HPDE6-E6E7 (cell line): ENCODE data around the gene CSKMT.
A peak's percentile ranks its signal among the peaks of the same experiment; 100 is the strongest.
"Not testable (repeated sequence)": the region's sequence is repeated elsewhere in the genome, so short reads cannot be mapped to it uniquely, and the experiment has no call there.

Experiments
- DNase-seq: peaks from one replicate; pipeline ENCODE4 v3.0.0; 2011; ENCODE audit warnings: missing footprints; ENCODE audit errors: extremely low spot score

The CSKMT gene, protein sequence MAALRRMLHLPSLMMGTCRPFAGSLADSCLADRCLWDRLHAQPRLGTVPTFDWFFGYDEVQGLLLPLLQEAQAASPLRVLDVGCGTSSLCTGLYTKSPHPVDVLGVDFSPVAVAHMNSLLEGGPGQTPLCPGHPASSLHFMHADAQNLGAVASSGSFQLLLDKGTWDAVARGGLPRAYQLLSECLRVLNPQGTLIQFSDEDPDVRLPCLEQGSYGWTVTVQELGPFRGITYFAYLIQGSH

DNA sequence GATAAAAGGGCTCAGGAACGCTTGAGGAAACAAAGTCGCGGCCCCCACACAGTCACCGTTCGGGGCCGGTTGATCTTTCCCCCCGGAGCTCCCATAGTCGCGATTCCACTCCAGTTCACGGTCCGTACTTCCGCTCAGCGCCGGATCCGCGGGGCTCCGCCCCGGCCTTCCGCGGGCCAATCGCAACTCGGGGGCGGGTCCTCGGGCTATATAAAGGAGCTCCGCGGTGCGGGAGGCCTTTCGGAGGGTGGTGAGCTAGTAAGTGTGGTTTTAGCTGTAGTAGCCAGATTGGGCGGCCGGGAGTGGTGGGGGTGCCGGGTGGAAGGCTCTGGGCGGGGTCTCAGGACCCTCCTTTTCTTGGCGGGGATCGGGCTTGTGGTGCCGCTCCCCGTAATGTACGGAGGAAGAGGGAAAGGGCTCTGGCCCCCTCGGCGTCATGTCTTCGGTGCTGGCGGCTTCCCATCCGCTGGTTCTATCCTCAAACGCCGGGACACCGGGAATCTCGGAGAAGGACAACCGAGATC lies at the start of gene CSKMT, which contains the start of gene C11orf98:
Gene CSKMT, plus strand, starts transcription at position 238 of the 524 bp plus-strand sequence. CDS start 568 bp downstream, outside the sequence.
Gene C11orf98, minus strand, starts transcription at position 136 of the 524 bp plus-strand sequence. Its CDS starts 41 bp downstream, at position 95.
- DNase-seq: peak; percentile 93

DNA sequence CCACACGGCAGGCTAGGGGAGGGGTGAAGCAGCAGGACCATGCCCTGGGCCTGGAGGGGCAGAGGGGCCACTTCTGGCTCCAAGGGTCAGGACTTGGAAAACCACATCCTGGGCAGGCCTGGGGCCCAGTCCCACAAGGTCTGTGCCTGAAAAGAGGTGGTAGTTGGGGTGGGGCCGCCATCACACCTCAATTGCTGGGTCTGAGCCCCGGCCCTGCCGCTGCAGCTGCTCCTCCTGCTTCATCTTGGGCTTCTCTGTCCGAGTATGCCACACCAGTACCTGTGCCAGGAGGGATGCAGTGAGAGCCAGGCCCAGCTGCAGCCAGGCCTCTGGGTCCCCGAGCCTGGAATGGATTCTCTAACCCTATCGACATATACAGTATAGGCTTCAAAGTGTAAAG lies 49.6 kb upstream of the CSKMT start:
- DNase-seq: no peak

- not testable (repeated sequence) for DNase-seq
These were observed 48.2 kb upstream of the CSKMT start for GRCh38 chr11:62616957-62617356.

DNA sequence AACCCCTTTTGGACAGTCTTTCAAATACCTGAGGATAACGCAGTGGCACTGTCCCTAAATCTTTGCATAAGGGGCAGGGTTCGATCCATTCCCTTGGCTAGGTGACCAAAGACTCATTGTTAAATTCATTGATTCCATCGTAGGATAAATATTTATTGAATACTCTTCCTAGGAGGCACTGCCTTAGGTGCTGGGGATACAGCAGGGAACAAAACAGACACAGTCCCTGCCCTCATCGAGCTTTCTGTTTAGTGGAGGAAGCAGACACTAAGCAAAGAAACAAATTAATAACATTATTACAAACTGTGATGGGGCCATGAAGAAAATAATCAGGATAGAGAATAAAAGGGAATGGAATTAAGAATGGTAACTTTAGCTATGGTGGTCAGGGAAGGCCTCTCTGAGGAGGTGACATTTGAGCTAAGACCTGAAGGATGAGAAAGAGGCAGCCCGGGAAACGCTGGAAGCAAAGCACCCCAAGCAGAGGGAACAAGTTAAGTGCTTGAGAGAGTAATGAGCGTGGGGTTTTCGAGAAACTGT lies 44.0 kb upstream of the CSKMT start:
- DNase-seq: no peak

GRCh38 chr11:62621567-62622470 lies 43.3 kb upstream of the CSKMT start, which contains the start of gene B3GAT3:
TSS of gene B3GAT3 (minus strand) at chr11:62621986. CDS start at chr11:62621947, 39 bp downstream.
- DNase-seq: peak; percentile 99

GRCh38 chr11:62622476-62623089 lies 42.5 kb upstream of the CSKMT start:
- no peak for DNase-seq

GRCh38 chr11:62627713-62628112 lies 37.4 kb upstream of the CSKMT start:
- no peak for DNase-seq

GRCh38 chr11:62632492-62632891 lies 32.6 kb upstream of the CSKMT start:
- DNase-seq: no peak

DNA sequence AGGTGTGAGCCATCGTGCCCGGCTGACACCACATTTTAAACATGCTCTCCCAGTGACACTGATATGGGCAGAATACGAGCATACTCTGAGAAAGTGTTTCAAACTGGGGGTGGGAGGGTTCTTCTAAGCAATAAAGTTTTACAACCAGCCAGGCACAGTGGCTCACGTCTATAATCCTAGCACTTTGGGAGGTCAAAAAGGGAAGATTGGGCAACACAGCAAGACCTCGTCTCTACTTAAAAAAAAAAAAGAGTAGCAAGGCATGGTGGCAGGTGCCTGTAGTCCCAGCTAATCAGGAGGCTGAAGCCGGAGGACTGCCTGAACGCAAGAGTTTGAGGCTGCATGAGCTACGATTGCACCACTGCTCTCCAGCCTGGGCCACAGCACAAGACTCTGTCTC lies 20.9 kb upstream of the CSKMT start:
- no peak for DNase-seq

DNA sequence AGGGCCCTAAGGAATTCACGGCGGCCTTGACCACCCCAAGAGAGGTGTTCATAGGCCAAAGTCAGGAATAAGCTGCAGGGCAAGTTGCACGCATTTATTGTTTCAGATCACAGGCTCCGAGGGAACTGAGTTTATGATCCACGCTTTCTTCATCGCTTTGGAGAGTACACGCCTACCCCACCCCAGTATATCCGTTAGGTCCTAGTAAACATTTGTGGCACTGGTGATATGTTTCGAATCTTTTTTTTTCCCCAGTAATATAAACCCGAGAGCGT lies 19.5 kb upstream of the CSKMT start:
- DNase-seq: no peak

DNA sequence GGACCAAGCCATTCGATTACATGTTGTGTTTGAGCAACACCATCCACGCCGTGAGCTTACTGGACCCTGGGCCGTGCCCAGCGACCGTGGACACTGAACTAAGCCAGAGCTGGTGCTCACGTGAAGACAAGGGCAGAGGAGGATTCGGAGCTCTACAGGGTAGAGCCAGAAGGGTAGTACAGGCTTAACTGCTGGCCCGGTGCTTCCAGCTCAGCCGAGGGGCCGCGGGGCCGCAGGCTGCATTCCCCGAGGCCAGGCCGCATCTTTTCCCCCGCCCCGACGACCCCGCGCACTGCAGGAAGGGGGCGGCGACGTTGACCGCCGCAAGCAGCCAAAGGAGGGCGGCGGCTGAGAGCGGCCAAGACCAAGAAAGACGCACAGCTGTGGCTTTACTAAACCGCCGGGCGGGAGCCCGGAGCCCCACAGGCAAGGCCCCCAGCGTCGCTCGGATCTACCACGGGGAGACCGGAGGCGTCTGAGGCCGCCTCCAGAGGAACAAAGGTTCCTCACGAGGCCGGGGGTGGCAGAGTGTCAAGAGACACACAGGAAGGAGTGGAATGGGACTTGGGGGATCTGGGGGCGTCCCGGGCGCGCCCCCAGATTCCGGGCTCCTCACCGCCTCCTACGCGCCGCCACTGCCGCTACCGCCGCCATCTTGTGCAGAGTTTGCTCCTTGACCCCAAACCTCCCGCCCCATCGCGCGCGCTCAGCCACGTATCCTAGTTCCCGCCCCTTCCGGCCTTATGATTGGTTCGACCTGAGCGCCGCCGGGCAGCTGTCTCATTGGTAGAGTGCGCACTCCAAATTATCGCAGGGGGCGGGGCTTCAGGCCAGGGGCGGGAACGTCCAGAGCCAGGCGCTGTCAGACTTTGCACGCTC lies 18.9 kb upstream of the CSKMT start, which contains the start of gene GANAB:
Gene GANAB, minus strand, starts transcription at position 668 of the 879 bp plus-strand sequence. Its CDS starts 14 bp downstream, at position 654.
- DNase-seq: peak; percentile 100

GRCh38 chr11:62646825-62647608 lies 18.1 kb upstream of the CSKMT start:
- DNase-seq: no peak

GRCh38 chr11:62647609-62648005 lies 17.5 kb upstream of the CSKMT start:
- no peak for DNase-seq

DNA sequence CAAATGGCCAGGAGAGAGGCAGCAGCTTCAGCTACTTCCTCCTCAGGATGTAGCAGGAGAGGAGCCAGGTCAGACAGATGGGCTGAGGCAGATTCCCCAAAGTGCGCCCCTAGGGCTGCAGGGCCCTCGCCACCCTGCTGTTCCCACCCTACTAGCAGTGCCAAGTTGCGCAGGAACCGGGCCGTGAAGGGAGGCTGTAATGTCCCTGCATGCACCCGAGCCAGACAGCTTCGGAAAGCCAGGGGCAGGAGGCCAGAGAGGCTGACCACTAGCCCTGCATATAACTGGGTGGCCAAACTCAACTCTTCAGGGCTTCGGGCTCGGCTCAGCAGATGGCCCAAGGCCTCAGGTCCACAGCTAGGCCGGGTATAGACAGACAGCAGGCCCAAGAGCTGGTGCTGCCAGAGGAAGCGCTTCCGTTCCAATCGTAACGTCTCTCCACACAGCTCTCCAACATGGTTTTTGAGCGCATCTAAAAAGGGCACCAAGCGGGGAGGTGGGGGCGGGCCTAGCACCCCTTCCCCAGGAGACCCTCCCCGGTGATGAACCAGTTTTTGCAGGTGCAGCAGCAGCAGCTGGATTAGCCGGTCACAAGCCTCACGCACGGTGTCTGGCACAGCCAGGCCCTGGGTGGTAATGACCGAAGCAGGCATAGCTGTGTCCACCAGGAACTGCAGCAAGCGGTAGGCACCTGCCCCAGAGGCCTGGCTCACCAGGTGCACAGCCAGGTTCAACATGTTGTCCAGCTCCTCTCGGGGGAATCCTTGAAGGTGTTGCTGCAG lies 16.7 kb upstream of the CSKMT start:
- DNase-seq: no peak

GRCh38 chr11:62648967-62649364 lies 16.1 kb upstream of the CSKMT start:
- DNase-seq: no peak

DNA sequence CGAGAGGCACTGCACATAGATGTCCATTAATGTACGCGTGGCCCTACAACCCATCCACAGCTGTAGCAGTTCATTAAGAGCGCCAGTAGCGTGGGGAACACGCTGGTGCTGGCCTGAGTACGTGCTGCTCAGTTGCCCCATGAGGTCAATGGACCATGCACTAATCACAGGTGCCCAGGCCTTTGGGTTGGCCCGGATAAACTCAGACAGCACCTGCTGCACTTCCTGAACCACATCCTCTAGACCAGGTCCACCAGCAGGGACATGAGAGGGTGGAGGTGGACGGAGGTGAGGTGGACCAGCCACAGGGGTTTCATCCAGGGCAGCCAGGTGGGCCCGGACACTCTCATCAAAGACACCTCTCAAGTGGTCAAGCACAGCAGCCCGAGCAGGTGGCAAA lies 15.6 kb upstream of the CSKMT start:
- DNase-seq: no peak

DNA sequence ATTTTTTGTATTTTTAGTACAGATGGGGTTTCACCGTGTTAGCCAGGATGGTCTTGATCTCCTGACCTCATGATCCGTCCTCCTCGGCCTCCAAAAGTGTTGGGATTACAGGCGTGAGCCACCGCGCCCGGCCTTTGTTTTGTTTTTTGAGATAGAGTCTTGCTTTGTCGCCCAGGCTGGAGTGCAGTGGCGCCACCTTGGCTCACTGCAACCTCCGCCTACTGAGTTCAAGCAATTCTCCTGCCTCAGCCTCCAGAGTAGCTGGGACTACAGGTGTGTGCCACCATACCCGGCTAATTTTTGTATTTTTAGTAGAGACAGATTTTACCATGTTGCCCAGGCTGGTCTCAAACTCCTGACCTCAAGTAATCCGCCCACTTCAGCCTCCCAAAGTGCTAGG lies 14.8 kb upstream of the CSKMT start:
- not testable (repeated sequence) for DNase-seq

DNA sequence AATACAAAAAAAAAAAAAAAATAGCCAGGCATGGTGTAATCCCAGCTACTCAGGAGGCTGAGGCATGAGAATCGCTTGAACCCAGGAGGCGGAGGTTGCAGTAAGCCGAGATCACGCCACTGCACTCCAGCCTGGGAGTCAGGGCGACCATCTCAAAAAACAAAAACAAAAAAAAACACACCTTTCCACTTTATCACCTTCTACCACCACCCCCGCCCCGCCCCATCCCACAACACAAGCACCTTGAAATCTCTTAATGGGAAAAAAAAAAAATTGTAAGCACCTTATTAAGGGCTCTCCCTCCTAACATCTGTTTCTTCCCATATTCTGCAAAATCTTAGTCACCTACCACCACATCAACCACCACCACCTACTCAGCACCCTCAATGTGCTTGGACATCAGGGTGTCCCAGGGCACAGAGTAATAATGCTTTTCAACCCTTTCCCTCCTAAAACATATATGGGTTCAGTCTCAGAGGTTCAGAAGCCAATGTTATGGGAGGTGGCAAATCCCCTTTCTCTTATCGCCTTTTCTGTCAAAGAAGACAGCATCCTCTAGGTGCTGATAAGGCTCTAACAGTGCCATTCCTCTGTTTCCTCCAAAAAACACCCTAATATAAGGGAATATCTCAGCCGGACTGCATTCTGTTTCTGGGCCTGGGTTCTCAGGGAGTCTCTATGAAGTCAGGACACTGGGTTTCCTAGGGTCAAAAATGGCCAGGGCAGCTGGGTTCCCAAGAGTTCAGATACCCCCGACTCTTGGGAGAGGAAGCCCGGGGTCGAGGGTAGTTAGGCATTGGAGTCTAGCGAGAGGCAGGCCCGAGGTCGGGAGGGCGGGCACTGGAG lies 12.7 kb upstream of the CSKMT start:
- no peak for DNase-seq
